Stimulated activated CD4-positive, alpha-beta T cell treated with anti-CD3 and anti-CD28 coated beads, Interleukin-1b, Interleukin-23, amount 100 ng/mL, for 24 hours (primary cell): ENCODE results near the gene SULT4A1.

Source experiments
- DNase-seq, 4 experiments: peaks; one replicate each; pipeline ENCODE4 v3.0.0-alpha.2; 2020; ENCODE audit warnings: low read depth in 4 of 4, low spot score in 1 of 4

The SULT4A1 gene

DNA sequence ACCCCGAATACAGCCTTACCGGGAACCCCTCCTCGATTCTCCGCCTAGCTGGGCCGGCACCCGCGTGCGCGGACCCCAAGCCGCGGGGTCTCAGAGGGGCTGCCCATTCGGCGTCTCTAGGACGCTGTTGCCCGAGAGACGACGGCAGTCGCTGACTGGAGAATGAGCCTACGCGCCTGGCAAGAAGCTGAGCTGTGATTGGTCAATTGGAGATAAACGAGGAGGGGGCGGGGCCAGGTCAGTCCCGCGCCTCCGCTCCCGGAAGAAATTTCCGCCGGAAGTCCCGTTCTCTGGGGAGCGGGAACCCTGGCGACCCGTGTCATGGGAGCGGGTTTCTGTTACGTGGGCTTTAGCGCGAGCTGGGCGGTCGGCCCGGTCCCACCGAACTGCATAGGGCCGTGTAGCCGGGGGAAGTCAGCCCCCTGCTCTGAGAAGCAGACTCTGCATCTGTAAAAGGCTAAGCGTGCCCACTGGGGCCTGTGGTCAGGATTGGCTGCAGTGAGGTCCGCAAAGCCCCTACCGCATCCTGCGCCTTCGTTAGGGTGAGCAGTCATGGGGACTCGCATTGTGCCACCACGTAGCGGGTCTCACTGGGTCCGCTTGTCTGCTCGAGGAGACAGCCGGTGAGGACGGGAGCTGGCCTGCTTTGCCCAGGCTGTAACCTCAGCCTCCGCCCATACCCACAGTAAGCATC is 50.0 kb downstream of the SULT4A1 start, which contains the start of gene EFCAB6:
TSS of gene EFCAB6 (minus strand) at position 157 of the 694 bp plus-strand sequence. CDS start 29,987 bp downstream, outside the sequence.
- peak; percentile 85 to 88 (median 86) for DNase-seq

DNA sequence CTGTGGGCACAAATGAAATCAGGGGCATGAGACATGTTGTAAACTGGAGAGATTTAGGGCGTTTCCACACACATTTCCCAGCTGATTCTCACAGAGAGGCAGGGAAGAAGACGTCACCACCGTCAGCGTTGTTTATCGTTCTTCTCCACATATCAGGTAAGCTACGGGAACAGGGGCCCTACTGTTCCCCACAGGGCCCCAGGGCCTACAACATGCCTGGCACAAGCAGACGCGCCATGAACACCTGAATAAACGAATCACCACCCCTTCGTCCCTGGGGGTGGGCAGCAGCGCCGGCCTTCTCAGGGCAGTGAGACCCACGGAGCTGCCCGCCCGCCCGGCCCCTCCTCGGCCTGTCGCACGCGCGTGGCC is 50.5 kb downstream of the SULT4A1 start:
- no peak for DNase-seq

GRCh38 chr22:43802897-43803495 is 59.3 kb downstream of the SULT4A1 start:
- no peak for DNase-seq

GRCh38 chr22:43800970-43801369 is 61.3 kb downstream of the SULT4A1 start:
- no peak for DNase-seq

DNA sequence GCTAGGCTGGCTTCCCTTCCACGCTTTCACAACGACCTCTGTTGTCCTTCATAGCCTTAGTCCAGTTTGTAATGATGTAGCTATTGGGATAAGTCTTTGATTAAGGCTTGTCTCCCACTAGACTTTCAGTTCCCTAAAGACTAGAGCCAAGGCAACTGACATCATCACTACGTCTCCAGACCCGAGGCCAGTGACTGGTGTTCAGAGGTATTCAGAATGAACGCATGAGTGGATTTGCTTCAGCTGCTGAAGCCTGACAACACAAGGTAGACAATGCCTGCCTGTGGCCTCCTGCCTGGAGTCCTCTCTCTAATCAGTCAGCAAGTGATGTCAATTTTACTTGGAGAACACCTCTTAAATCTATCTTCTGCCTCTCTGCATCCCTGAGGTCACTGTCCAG is 63.8 kb downstream of the SULT4A1 start:
- no peak for DNase-seq

GRCh38 chr22:43796567-43796966 is 65.7 kb downstream of the SULT4A1 start:
- DNase-seq = no peak

DNA sequence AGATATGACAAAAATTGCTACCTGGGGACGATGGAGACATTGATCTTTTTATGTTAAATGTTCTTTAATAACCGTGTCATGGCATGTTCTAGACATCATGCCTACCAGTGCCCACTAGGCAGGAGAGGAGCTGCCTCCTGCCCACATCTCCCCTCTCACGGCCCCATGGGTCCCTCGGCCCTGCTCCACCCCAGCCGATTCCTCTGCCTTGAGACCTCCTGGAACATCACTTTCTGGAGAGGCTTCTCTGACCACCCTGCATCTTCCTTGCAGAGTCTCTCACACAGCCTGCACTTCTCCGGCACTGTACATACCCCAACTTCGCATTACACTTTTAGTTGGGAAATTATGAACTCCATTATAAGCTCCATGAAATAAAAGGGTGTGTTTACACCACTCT is 67.0 kb downstream of the SULT4A1 start:
- DNase-seq = no peak

GRCh38 chr22:43792905-43793304 is 69.4 kb downstream of the SULT4A1 start:
- DNase-seq = no peak

DNA sequence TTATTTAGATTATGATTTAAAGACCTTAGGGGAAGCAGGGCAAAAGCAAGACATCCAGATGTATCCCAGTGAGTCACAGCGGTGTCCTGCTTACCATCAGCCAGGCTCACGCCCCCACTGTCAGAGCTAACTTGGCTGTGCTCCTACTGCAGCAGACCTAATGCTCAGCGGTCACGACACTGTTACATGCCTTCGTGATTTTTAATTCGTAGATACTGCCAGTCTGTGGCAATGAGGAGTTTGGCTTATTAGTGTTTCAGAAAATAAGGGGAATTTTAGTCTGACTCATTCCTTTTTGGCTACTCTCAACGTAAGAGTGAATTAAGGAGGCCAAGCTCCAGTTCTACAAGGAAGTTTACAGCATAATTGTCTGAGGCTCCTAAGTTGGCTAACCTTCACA is 72.9 kb downstream of the SULT4A1 start:
- DNase-seq = no peak

DNA sequence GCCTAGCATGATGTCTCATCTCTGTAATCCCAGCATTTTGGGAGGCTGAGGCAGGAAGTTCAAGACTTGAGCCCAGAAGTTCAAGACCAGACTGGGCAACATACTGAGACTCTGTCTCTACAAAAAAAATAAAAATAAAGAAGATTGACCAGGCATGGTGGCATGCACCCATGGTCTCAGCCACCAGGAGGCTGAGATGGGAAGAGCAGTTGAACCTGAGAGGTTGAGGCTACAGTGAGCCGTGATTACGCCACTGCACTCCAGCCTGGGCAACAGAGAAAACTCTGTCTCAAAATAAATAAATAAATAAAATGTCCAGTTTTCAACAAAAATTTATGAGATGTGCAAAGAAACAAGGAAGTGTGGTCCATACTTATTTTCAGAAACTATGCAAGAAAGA is 78.5 kb downstream of the SULT4A1 start:
- DNase-seq = no peak

DNA sequence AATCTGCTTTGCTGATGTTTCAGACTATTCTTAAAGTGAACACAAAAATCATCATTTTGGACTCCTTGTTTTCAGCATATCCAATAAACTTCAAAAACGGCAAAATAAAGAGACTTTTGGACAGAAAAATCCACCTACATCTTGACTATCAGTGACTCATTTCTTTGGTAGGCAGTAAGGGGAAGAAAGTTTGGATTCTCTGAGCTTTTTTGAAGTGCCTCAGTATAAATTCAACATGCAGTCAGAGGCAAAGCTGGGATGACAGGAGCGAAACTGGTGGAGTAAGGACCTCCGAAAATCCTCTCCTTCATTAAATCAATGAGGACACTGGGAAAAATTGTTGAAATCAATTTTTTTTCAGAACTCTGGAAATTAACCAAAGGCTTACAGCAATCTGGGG is 79.9 kb downstream of the SULT4A1 start:
- DNase-seq = no peak

DNA sequence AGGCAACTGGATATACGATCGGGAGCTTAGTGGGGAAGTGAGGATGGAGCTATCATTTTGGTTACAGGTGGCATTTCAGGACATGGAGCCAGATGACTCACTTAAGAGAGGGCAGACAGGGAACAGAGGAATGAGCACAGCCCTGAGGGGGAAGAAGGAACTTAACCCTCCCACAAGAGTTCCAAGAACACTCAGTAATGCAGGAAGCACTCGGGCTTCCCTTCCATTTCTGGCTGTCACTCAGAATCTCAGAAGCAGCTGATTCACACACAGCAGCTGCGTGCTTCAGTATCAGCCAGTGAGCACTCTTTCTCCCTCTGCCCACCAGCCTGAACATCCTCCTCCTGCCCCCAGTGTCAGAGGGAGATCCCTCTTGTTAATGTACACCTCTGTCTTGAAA is 85.0 kb downstream of the SULT4A1 start:
- no peak for DNase-seq

- DNase-seq = no peak
Measured at GRCh38 chr22:43776081-43776670, 86.1 kb downstream of the SULT4A1 start.
